ENCODE measurements around the gene LVRN.

Gene LVRN

DNA sequence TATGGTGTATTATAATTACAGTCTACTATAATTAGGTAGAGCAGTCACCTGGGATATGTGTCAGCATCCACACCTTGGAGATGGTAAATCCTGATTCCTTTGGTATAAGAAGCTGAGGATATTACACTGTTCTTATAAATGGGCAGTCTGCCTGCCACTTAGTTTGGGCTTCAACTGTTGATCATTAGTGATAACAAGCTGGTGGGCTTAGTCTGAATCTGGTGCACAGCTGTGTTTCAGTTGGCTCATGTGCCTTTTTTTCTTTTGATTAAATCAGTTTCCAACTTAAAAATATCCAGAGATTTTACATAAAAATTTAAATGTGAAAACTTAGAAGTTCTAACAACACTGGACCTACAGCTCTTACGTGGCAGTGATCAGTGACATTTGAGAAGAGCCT lies 21.2 kb downstream of the LVRN start:
- H3K4me1 Mint-ChIP-seq = no peaks in the 10 kb centered on the region
- no peaks in the 10 kb centered on the region for H3K36me3 Mint-ChIP-seq
- H3K9me3 Mint-ChIP-seq = no peaks in the 10 kb centered on the region
- peaks cover 11% of the 10 kb centered on the region for H3K27me3 Mint-ChIP-seq
- H3K4me3 Mint-ChIP-seq = no peak overlapping the region
- no peak overlapping the region for H3K27ac Mint-ChIP-seq

DNA sequence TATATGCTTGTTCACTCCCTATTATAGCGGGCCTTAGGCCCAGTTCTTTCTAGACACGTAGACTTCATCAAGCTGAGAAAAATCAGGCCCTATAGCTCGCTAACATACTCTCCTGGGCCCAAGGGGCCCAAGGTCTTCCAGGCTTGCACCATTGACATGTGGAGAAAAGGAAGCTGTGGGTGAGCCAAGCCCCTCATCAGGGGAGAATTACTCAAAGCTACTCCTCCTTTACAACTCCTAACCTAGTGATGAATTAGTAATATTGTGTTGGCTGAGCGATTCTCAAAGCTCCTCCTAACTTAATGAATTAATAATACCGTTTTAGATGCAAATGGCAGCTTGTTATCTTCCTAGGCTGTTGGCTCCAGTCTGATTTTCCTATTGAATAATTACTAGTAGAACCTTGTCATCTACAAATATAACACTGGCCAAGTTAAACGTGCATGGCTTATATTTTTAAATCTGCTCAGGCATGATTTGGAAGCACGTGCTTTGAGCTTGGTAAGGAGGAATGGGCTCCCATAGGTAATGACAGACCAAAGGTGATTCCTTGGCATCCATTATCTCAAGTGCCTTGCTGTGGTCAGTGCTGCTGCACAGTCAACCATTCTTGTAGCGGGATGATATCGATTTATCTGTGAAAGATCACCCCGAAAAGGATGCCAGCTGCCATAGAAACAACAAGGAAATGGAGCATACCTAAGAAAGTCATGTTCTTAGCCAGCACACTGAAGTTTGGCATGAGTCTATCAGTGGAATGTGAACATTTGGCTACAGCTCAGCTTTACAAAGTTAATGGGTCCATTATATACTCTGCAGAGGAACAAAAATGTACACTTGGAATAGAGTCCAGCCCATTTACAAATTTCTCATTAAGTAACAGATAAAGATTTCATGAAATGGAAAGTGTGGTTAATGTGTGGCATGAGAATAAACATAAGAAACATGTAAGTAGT lies 23.8 kb downstream of the LVRN start:
- no peaks in the 10 kb centered on the region for H3K36me3 Mint-ChIP-seq
- no peak overlapping the region for H3K4me3 Mint-ChIP-seq
- H3K4me1 Mint-ChIP-seq = no peaks in the 10 kb centered on the region

DNA sequence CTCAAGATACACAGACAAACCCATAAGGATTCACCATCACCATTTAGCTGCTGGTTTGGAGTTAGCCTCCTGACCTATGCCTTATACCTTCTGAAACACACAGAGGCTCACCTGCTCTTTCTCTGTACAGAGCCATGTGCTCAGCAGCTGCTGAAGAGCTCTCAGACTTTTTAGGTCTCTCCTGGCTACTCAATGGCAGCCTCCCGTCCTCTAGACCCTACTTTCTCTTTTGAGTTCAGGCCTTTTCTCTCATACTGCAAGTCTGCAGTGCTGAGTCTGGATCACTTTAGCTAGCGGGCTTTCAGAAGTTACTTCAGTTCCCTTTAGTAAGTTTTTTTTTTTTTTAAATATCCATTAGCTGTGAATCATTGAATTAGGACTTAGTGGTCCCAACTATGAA lies 25.7 kb downstream of the LVRN start:
- Mint-ChIP-seq H3K4me3 (no peak overlapping the region), H3K27me3 (peaks cover 5% of the 10 kb centered on the region), H3K4me1 (no peaks in the 10 kb centered on the region), H3K27ac (no peak overlapping the region), H3K36me3 (no peaks in the 10 kb centered on the region), H3K9me3 (no peaks in the 10 kb centered on the region)

More for the DNA sequence above, 23.8 kb downstream of the LVRN start:
- H3K27ac Mint-ChIP-seq = no peak overlapping the region
- H3K27me3 Mint-ChIP-seq = peaks cover 5% of the 10 kb centered on the region
- no peaks in the 10 kb centered on the region for H3K9me3 Mint-ChIP-seq

DNA sequence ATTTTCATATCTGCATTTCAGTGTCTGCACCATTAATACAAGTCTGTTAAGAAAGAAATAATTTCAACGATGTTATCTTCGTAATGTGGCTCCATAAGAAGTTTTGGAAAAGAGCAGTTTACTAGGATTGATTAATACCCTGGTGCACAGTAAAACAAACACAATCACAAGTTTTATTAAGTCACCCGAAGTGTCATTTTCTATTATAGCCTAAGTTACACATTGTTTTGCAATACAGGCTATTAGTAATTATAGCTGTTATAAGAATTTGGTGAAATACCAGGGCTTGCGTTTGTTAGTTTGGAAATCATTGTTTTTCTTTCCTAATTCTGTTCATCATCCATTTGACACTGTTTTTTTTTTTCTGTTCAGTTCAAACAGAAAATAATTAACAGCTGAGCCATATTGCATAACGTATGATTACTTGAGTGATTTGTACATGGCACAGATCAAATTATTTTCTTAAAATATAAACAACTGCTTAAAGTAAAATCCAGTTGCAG lies 30.6 kb downstream of the LVRN start:
- Mint-ChIP-seq H3K36me3 (no peaks in the 10 kb centered on the region), H3K27ac (no peak overlapping the region), H3K4me1 (no peaks in the 10 kb centered on the region), H3K9me3 (no peaks in the 10 kb centered on the region), H3K27me3 (peaks cover 8% of the 10 kb centered on the region), H3K4me3 (no peak overlapping the region)

DNA sequence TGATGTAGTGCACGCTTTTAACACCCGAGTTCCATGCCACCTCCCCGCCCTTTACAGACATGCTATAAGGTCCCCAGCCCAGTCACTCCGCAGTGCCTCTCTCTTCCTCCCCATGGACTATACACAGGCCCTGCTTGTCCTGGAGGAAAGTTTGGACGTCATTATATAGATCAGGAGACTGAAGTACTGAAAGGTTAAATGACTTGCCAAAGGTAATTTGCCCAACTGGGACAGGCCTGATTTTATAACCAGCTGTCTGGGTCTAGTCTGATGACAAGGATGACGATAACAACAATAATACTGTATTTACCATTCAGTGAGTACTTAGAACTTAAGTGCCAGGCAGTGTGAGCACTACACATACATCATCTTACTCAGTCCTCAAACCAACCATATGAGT lies 33.1 kb downstream of the LVRN start:
- Mint-ChIP-seq H3K4me1 (no peaks in the 10 kb centered on the region), H3K4me3 (no peak overlapping the region)

DNA sequence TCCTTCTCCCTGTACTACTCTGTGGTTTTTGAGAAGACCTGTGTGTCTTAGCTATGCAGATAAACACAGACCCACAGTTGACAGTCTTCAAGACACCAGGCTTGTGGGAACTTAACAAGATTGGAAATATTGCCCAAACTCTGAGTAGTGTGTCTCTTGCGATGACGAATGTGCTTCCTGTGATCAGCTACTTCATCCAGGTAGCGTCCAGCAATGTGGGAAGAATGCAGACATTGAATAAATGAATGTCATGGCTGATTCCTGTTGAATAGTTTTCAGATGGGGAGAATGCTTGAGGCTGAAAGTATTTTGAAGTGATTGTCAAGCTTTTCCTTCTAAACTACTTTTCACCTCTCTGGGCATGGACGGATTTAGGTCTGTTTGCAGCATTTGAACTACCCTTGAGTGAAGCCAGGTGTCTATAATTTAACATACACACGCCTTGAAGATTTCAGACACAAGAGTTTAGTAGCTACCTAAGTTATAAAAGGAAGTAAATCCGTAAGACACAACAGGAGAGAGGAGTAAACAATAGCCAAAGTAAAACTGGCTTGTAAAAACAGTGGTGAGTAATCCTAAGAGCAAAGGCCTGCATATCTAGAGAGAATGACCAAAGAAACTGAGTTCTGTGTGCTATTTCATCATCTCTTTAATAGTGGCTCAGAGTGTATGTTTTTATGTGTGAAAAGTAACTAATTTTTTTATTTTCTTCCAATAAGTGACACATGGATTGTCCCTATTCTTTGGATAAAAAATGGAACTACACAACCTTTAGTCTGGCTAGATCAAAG lies 40.0 kb downstream of the LVRN start:
- Mint-ChIP-seq H3K9me3 (no peaks in the 10 kb centered on the region), H3K27ac (no peak overlapping the region), H3K27me3 (peaks cover 3% of the 10 kb centered on the region), H3K4me1 (no peaks in the 10 kb centered on the region), H3K36me3 (no peaks in the 10 kb centered on the region), H3K4me3 (no peak overlapping the region)

More for the DNA sequence above, 33.1 kb downstream of the LVRN start:
- no peaks in the 10 kb centered on the region for H3K36me3 Mint-ChIP-seq
- no peak overlapping the region for H3K27ac Mint-ChIP-seq
- H3K9me3 Mint-ChIP-seq = no peaks in the 10 kb centered on the region
- H3K27me3 Mint-ChIP-seq = peaks cover 8% of the 10 kb centered on the region

DNA sequence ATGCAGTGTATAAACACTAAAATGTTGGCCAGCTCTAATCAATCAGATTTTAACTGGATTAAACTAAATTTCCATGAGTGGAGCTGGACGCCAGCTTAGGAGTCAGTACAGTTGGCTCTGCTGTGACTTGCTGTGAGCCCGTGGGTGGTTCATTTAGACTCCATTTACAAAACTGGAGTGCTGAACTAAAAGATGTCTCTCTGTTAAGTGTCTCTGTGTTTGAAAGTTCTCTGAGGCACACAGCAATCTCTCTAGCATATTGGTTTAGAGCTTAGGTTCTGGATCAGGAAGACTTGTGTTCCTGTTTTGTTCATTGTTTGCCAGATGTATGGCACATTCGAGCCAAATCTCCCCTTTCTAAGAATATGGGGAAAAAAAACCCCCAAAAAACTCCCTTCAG lies 42.0 kb downstream of the LVRN start:
- Mint-ChIP-seq H3K4me1 (no peaks in the 10 kb centered on the region), H3K27me3 (peaks cover under 1% of the 10 kb centered on the region), H3K36me3 (no peaks in the 10 kb centered on the region), H3K4me3 (no peak overlapping the region), H3K9me3 (no peaks in the 10 kb centered on the region), H3K27ac (no peak overlapping the region)

DNA sequence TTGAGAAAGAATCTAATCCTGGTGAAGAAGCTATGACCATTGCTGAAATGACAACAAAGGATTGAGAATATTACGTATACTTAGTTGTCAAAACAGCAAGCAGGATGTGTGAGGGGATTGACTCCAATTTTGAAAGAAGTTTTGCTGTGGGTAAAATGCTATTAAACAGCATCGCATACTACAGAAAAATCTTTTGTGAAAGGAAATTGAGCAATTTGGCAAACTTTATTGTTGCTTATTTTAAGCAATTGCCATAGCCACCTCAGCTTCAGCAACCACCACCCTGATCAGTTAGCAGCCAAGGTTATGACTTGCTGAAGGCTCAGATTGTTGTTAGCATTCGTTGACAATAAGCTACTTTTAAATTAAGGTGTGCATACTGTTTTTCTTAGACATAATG lies 47.5 kb downstream of the LVRN start:
- H3K4me1 Mint-ChIP-seq = no peaks in the 10 kb centered on the region
- H3K9me3 Mint-ChIP-seq = no peaks in the 10 kb centered on the region
- peaks cover 3% of the 10 kb centered on the region for H3K27me3 Mint-ChIP-seq
- H3K36me3 Mint-ChIP-seq = no peaks in the 10 kb centered on the region
- H3K4me3 Mint-ChIP-seq = no peak overlapping the region
- no peak overlapping the region for H3K27ac Mint-ChIP-seq

DNA sequence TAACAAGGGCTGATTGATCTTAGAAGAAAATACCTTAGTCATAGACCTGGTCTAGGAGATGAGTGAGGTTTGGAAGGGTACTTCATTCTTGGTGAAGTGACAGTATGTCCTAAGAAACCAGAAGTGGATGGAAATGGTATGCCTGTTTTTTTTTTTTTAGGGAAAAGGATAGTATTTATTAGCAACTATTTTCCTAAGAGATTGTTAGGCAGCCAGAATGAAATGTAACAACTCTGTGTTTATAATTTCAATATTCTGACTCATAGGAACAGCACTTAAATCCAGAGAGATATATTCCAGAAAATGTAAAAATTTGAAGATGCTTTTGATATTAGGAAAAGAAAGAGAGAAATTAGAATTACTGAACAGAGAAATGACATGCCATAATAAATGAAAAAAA lies 48.8 kb downstream of the LVRN start:
- no peak overlapping the region for H3K4me3 Mint-ChIP-seq
- H3K27me3 Mint-ChIP-seq = peaks cover 3% of the 10 kb centered on the region
- H3K27ac Mint-ChIP-seq = no peak overlapping the region
- no peaks in the 10 kb centered on the region for H3K9me3 Mint-ChIP-seq
- no peaks in the 10 kb centered on the region for H3K36me3 Mint-ChIP-seq
- H3K4me1 Mint-ChIP-seq = no peaks in the 10 kb centered on the region

DNA sequence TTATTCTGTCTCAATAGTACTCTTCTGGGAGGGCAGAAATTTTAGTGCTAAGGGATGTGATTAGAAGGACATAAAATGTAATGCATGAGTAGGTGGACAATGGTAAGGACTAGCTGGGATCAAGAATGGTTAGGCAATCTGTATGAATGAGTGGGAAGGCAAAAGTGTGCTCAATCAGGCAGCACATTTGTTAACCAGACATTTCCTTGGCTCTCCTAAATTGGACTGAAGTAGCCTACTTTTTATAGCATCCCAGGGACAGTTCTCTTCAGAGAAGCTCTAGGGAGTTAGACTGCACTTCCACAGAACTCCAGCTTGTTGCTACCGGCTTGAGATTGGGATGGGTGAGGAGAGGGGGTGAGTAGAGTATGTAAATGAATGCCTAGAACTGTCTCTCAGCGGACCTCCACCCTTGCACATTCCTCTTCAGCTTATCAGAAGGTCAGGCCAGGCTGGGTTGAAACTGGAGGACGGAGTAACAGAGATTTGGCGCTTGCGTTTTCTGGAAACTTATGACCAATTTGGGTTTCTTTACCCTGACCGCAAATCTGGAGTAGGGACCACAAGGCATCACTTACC lies 51.0 kb downstream of the LVRN start:
- no peaks in the 10 kb centered on the region for H3K9me3 Mint-ChIP-seq
- no peaks in the 10 kb centered on the region for H3K36me3 Mint-ChIP-seq
- H3K27me3 Mint-ChIP-seq = peaks cover 4% of the 10 kb centered on the region
- no peak overlapping the region for H3K4me3 Mint-ChIP-seq
- H3K27ac Mint-ChIP-seq = no peak overlapping the region
- no peaks in the 10 kb centered on the region for H3K4me1 Mint-ChIP-seq

DNA sequence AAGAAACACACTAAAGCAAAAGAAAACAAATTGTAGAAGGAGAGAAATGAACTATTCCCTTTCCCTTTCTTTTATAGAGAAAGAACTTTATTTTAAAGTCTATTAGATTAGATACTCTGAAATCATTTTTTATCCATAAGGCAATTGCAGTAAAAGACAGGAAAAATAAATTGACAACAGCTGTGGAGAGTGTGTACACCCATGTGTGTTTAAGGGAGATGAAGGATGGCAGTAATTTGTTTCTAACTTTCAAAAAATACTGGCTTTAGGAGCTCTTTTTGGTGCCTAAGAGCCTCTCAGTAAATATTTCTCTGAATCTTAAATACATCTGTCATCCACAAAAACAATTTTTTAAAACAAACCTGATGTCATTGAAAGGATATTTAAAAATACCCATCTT lies 51.7 kb downstream of the LVRN start:
- H3K36me3 Mint-ChIP-seq = no peaks in the 10 kb centered on the region
- H3K4me3 Mint-ChIP-seq = no peak overlapping the region
- no peaks in the 10 kb centered on the region for H3K4me1 Mint-ChIP-seq
- no peaks in the 10 kb centered on the region for H3K9me3 Mint-ChIP-seq
- peaks cover 4% of the 10 kb centered on the region for H3K27me3 Mint-ChIP-seq
- H3K27ac Mint-ChIP-seq = no peak overlapping the region

DNA sequence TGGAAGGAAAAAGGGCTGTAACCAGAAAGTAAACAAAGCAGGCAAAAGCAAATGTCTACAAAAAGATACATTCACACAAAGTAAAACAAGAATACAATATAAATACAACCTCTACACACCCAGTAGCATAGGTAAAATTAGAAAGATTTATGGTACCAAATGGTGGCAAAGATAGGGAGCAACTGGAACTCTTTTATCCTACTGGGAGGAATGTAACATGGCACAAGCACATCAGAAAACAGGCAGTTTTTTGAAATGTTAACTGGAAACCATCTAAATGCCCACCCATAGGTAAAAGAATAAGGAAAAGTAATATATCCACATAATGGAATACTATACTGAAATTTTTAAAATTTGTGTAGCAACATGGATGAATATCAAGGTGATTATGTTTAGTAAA lies 61.3 kb downstream of the LVRN start:
- H3K4me1 Mint-ChIP-seq = no peaks in the 10 kb centered on the region
- H3K36me3 Mint-ChIP-seq = peaks cover 1% of the 10 kb centered on the region
- H3K27me3 Mint-ChIP-seq = peaks cover 11% of the 10 kb centered on the region
- H3K4me3 Mint-ChIP-seq = no peak overlapping the region
- H3K27ac Mint-ChIP-seq = no peak overlapping the region
- H3K9me3 Mint-ChIP-seq = no peaks in the 10 kb centered on the region

DNA sequence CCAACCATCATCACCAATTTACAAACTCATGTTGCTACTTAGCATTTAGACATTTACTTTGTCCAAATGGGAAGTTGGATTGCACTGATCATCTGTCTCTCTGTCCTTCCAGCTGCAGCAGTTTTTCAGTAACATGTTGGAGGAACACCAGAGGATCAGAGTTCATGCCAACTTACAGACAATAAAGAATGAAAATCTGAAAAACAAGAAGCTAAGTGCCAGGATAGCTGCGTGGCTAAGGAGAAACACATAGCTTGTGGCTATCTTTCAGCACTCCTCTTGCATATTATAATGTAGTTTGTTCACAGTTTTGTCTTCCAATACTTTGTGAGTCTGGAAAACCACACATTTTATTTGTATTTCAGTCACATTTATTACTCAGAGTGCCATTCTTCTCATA lies 63.6 kb downstream of the LVRN start:
- Mint-ChIP-seq H3K4me3 (no peak overlapping the region), H3K4me1 (no peaks in the 10 kb centered on the region), H3K36me3 (peaks cover 1% of the 10 kb centered on the region), H3K9me3 (no peaks in the 10 kb centered on the region), H3K27me3 (peaks cover 15% of the 10 kb centered on the region), H3K27ac (no peak overlapping the region)

DNA sequence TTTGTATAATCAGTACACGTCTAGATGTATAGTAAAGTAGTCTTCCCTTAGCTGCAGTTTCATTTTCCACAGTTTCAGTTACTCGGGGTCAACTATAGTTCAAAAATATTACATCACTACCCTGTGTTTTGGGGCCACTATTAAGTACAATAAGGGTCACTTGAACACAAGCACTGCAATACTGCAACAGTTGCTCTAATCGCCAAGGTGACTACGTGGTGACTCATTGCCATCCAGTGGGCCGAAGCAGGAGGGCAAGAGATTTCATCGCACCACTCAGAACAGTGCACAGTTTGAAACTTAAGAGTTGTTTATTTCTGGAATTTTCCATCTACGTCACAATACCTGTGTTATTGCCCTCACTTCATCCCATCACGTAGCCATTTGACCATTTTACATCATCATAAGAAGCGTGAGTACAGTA lies 69.8 kb downstream of the LVRN start, which contains the start of gene ARL14EPL:
TSS of gene ARL14EPL (plus strand) at position 379 of the 424 bp plus-strand sequence. CDS start 18,994 bp downstream, outside the sequence.
- Mint-ChIP-seq H3K27ac (peak within 1 kb of the TSS; percentile 4), H3K9me3 (no peaks in the 10 kb centered on the region), H3K4me3 (no peak within 1 kb of the TSS)

DNA sequence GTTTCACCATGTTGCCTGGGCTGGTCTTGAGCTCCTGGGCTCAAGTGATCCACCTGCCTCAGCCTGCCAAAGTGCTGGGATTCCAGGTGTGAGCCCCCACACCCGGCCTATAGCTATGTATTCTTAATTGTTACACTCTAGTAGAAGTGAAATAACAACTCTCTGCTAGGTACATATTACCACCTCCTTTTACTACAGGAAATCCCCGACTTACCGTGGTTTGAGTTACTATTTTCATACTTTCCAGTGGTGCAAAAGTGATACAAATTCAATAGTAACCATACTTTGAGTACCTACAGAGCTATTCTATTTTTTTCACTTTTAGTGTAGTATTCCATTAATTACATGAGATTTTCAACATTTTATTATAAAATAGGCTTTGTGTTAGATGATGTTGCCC lies 70.7 kb downstream of the LVRN start:
- Mint-ChIP-seq H3K9me3 (no peaks in the 10 kb centered on the region), H3K4me1 (no peaks in the 10 kb centered on the region), H3K27me3 (peaks cover 19% of the 10 kb centered on the region), H3K27ac (no peak overlapping the region), H3K4me3 (no peak overlapping the region), H3K36me3 (peaks cover 1% of the 10 kb centered on the region)

More for the DNA sequence above, 69.8 kb downstream of the LVRN start, which contains the start of gene ARL14EPL:
- Mint-ChIP-seq H3K27me3 (peaks cover 20% of the 10 kb centered on the region), H3K36me3 (peaks cover 1% of the 10 kb centered on the region), H3K4me1 (no peaks in the 10 kb centered on the region)

Measured in activated naive CD4-positive, alpha-beta T cell treated with anti-CD3 and anti-CD28 coated beads, Interleukin-2, amount 50 U/mL, for 24 hours (primary cell).